Right renal cortex interstitium (tissue), 3 donors: Measurements from ENCODE around the gene ARL6IP4. TPM values are rescaled to one million over a fixed set of nuclear protein-coding genes. Genes with fewer than 3 reads are reported as not detected.

ENCODE experiments used
- DNase-seq, 3 donors: peaks; one replicate each; pipeline ENCODE4 v3.0.0-alpha.2; 2013; ENCODE audit warnings: low read depth in 3 of 3, low spot score in 2 of 3
- polyA plus RNA-seq, 3 donors: library from polyadenylated mRNA; unstranded; fragments of 120-200 nt; gene quantifications; one replicate each; pipeline ENCODE4 v1.2.1, GENCODE V29; 2013; ENCODE audit not compliant: insufficient read length in 3 of 3

The ARL6IP4 gene
- polyA plus RNA-seq, 3 donors, result 165 to 178 (median 173) TPM

DNA sequence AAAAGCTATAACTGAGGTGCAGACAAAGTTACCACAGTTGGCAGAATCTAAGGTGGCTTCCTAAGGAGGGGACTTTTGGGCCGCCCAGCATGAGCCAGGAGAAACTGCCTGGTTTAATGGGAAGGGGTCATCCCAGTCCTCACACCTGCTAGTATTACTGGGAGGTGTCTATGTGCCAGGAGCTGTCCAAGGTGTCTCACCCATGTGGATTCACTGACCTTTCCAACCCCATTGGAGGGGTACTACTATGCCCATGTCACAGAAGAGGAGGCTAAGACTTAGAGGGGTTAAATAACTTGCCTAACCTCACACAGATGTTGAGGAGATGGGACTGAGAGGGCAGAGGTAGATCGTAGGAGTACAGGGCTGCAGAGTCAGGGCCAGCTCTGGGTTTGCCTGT, 24.4 kb upstream of the ARL6IP4 start:
- DNase-seq, result no peak

DNA sequence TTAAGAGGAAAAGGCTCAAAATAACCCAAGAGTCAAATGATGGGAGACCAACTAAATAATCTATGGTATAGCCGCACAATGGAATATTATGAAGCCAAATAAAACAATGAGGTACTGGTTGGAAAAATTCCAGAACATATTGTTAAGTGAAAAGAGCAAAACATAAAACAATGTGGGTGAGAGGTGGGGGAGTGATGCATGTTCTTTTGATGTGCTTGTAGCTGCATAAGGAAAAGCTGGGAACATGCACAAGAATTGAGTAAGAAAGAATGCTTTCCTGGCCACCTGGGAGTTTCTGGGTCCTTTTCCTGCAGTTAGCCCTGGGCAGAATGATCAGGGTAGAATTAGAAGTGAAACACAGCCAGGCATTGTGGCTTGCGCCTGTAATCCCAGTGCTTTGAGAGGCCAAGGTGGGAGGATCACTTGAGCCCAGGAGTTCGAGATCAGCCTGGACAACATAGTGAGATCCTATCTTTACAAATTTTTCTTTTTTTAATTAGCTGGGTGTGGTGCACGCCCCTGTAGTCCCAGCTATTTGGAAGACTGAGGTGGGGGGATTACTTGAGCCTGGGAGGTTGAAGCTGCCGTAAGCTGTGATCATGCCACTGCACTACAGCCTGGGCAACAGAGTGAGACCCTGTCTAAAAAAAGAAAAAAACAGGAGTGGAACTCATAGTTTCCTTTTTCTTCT, 22.1 kb upstream of the ARL6IP4 start:
- no peak for DNase-seq

DNA sequence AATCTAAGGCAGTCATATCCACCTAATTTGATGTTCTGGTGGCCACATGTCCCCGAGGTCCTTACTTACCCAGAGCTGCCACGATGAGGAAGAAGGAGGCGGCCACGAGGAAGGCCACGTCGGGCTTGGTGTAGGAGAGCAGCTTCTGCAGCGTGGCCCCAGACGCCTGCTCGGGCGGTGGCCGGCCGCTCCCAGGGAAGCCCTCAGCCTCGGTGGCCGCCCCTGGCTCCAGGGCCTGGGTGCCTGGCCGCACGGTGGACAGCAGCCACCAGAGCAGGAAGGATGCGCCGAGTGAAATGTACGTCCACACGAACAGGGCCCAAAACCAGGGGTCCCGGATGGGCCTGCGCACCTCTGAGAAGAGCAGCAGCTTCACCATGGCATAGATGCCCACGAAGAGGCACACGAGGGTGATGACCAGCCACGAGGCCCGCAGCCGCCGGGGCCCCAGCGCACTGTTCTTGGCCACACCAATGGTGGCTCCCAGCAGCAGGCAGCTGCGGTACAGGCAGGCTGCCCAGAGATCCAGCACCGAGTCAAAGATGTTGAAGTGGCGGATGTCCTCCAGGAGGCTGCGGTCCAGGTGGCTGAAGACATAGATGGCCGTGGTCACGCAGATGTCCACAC, 20.8 kb upstream of the ARL6IP4 start:
- no peak for DNase-seq

DNA sequence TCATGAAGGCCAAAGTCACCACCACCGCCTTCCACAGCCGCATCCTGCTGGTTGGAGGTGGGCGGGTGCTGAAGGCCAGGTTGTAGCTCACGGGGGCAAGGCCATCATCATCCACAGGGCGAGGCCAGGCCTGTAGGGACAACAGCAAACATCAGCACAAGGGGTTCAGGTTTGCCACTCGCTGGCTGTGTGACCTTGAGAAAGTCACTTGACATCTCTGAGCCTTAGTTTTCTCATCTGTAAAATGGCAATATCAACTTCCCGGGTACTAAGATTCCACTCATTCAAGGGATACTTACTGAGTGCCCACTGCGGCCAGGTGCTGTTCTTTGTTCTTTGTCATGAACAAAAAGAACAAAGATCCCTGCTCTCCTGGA, 20.3 kb upstream of the ARL6IP4 start:
- DNase-seq, result no peak

DNA sequence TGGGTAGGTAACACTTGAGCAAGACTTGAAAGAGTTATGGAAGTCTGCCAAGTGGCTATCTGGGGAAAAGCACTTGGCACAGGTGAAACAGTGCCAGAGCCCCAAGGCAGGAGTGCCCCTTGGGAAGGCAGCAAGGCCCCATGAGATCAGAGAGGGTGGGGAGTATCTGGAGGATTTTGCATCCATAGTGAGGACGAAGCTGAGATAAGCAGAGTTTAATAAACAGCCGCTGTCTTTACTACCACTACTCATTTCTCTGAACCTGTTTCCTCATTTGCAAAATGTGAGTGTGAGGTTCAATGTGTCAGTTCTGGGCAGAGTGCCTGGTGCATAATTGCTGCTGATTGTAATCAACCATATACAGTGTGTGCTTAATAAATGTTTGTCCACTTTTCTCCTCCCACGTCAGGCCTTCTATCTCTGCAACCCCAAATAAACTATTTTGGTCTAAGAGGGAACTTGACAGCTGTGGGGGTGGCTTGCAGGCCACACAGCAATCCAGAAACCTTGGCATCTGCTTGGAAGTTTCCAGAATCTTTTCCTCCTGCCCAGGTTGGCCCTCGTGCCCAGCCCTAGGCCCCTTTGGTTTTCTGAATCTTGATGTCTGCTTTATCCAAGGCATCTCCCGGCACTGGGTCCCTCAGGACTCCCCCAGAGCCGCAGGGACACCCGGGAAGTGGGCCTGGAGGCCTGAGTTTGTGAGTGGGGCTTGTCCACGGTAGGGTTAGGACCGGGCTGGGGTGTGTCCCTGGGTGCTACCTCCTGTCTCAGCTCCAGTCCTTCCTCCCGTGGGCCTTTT, 18.8 kb upstream of the ARL6IP4 start:
- no peak for DNase-seq

DNA sequence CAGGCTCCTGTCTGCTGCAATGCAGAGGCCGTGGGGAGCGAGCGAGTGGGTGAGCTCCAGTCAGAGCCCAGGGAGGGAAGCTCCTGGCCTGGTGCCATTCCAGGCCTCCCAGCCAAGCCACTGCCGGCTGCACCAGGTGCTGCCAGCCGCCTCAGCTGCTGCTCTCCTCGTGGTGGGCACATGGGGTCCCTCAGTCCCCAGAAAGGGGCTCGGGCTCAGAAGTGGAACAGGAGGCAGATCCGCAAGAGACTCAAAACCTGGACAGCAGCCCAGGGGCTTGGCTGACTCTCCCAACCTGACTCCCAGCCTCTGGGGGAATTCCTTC, 16.6 kb upstream of the ARL6IP4 start:
- no peak for DNase-seq

DNA sequence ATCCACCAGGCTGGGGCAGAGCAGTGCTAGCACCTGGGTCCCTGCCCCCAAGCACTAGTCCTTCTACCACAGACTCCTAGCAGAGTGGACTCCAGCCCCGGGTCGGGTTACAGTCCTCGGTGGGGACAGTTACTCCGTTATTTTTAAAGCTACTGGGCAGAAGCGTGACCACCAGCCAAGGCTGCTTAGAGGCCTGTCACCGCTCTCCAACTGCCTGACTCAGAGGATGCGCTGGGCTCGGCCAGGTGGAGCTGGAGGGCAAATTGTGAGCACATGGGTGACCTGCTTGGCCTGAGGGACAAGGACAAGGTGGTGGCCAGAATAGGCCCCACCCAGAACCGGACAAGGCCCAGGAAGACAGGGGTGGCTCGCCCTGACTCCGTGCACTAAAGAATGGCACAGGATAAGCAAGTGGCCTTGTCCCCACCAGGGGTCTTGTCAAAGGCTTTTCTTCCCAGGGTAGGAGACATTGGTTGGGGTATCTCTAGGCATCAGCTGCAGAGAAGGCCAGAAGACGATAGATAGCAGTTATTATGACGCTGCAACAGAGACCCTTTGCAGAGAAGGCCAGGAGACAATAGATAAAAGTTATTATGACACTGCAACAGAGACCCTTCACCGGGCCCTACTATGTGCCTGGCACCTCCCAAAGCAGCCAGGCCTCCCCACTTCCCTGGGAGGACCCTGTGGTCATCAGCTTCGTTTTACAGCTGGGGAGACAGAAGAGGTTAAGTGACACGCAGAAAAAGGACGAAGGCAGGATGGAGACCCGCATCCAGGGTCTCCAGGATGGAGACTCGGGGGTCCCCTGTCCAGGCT, 15.8 kb upstream of the ARL6IP4 start:
- DNase-seq, result no peak

DNA sequence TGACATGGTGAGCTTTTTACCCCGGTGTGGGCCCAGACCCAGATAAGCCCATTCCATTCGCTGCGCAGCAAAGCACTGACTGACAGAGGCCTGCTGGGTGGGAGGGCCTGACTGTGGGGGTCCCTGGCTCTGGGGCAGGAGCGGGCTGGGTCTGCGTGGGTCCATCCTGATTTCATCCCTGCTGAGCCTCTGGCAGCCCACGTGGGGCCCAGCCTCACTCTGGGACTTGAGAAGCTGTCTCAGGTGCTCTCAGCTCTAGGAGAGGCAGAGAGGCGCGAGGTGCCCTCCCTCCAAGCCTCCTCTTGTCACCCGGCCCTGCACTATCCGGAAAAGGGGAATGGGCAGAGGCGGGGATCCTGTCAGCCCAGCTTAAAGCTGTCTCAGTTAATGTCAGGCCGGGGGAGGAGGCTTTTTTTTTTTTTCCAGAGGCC, 15.1 kb upstream of the ARL6IP4 start:
- no peak for DNase-seq

DNA sequence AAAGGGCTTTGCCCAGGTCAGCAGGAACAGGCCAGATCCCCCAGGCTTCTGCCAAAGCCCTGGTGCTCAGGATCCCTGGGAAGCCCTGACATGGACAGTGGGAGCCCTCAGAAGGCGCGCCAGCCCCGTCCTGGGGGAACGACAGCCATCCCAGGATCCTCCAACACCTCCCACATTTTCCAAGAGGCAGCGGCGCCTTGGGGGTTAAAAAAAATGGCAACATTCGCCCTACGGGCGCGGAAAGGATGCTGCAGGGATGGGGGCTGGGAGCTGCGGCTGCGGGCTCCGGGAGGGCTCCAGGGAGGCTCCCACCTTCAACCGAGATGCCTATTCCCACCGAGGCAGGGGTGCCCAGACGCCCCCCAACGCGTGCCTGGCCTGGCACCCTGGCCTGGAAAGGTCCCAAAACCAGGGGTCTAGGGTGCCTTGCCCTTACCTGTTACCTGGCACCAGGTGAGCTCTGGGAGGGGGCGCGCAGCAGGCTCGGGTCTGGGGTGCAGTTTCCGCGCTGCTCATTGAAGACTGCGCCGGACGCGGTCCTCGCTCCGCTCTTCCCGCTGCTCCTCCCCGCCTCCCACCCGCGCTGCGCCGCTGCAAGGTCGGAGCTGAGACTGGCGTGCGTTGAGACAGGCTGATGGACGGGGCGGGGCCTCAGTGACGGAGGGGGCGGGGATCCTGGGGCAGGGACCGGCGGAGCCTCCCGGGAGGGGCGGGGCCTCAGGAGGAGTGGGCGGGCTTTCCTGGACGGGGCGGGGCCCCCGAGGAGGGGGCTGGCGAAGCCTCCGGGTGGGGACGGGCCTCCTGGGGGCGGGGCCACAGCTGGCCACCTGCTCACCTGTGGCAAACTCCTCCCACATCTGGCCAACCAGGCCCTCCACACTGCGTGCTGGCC, 14.4 kb upstream of the ARL6IP4 start, which contains the start of gene ABCB9:
Gene ABCB9 (minus strand): TSS at position 613 of the 892 bp plus-strand sequence. CDS start 6,228 bp downstream, outside the sequence.
- peak in 1 of 3 donors; percentile 62 for DNase-seq

DNA sequence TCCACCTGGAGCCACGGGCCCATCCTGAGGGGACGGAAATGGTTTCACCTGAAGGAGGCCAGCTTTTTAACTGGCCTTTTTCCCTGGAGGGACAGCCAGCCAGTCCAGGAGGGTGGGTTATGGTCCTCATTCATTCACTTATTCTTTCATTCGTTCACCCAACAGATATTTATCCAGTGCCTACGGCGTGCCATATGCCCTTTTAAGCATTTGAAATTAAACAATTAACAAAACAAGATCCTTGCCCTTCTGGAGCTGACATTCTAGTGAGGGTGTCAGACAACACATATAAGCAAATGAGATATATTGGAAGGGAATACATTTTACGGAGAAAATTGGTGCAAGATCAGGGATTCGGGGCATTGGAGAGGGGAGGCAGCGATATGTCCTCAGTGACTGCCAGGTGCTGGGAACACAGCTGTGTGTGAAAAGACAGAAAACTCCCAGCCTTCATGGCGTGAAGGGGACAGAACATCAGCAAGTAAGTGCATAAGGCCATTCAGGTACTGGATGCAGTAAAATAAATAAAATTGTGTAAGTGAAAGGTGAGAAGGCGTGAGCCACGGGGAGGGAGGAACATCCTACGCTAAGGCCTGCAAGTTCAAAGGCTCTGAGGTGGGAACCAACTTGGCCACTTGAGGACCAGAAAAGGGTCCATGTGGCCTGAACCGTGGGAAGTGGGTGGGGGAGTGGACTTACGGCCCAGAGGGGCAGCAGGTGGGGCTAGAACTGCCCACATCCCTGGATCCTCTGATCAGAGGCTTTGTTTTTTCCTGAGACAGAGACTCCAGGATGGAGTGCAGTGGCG, 13.5 kb upstream of the ARL6IP4 start:
- no peak for DNase-seq

DNA sequence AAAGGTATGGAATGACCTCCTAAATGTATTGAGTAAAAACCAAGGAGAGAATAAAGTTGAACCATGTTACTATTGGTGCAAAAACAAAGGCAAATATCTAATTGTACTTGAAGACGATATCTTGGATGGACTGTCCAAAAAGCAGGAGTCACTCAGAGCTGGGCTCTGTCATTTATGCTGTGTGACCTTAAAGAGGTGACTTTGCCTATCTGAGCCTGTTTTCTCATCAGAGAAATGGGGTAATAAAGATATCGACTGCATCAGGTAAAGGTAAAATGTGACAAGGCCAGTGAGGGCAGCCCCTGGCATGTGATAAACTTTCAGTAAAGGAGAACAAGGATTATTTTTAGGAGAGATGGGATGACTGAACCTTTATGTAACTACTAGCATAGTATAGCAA, 12.4 kb upstream of the ARL6IP4 start:
- no peak for DNase-seq

DNA sequence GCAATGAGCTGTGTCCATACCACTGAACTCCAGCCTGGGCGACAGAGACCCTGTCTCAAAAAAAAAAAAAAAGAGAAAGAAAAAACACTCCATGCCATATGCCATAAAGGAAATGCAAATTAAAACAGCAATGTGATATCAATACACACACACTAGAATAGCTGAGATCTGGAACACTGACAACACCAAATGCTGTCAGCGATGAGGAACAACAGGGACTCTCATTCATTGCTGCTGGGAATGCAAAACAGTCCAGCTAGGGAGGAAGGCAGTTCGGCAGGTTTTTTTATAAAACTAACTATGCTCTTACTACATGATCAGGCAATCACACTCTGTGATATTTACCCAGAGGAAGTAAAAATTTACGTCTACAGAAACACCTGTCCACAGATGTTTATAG, 10.8 kb upstream of the ARL6IP4 start:
- DNase-seq, result no peak

DNA sequence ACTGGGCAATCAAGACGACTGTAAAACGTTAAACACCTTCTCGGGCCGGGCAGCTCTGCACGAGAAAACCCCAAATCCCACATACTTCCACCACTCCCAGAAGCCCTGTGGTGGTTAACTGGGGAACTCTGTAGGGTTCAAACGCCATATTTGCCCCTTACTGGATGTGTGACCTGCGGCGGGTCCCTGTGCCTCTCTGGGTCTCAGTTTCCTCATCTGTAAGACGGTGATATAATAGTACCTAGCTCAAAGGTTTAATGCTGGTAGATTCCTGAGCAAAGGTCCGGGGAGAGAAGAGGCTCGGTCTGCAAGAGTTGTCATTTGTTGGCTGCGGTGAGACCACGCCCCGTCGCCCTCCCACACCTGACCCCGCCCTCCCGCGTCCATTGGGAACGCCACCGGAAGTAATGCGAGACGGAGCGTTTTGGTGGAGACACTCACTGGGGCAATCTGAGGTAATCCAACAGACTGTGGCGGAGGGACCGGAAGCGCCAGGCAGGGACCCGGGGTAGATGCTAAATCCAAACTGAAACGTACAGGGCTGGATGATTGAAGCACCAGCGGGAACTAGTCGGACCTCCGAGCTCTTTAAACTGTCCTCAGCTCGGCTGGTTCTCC, 6.1 kb upstream of the ARL6IP4 start:
- peak; percentile 96 to 99 (median 98) for DNase-seq

DNA sequence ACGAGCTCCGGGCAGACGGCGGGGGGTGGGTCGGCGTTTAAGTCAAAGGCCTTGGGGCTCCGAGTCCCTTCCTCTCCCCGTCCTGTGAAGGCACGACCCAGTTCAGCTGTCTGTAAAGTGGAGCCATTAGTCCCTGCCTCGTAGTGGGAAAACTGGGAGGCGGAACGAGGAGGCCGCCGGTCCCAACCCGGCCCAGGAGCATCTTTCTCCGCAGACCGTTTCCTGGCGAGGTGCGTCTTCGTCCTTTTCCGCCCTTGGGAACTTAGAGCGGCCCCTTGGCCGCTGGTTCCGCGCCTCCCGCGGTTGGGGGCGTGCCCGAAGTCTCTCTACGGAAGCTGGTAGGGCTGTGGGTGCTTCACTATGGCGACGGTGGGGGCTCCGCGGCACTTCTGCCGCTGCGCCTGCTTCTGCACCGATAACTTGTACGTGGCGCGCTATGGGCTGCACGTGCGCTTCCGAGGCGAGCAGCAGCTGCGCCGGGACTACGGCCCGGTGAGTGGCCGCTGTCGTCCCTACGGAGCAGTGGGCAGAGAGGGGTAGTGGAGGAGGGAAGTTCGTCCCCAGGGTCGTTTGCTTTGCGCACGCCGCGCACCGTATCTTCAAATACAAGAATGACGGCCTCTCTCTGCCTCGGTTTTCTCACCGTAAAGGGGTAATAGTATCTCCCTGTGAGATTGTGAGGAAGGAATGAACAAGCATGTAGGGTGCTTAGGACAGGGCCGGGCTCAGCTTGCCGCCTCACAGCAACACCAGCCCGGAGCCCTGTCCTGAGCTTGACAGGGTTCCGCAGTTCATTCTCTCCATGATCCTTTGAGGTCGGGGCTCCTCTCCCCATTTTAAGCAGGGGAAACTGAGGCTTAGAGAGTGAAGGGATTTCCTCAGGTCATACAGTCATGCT, 5.3 kb upstream of the ARL6IP4 start, which contains the start of gene OGFOD2:
Gene OGFOD2 (plus strand): TSS at position 353 of the 898 bp plus-strand sequence. CDS start 8 bp downstream, at position 361.
- DNase-seq, result peak in 2 of 3 donors; percentile 80 to 84

DNA sequence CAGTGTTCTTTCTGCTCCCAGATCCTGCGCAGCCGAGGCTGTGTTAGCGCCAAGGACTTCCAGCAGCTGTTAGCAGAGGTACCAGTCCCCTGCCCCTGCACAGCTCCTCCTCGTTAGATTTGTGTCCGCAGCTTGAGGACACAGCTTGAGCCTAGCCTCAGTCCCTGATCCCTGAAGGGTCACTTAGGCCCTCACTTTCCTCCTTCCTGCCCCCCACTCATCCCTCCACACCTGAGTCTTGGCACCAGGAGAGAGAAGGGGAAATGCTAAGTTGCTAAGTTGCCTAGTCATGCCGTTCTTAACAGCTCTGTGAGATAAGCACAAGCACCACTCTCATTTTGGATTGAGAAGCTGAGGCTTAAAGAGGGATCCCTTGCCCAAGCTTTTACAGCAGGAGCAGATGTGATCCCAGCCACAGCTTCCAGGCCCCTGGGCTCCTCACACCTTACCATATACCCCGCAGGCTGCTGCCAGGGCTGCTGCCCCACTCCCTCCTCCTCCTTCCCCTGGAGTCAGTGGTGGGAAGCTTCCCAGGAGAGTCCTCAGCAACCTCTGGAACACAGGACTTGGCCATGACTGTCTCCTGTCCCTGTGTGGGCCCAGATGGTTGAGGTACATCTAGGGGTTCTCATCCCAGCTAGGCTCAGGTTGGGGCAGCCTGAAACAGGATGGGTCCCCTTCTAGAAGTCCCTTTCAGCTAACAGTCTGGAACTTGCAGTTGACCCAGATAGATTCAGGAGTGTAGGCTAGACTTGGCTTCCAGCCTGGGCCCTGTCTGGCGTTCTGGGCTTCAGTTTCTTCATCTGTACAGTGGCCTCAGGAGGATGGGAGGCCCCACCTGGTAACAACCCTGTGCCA, 4.5 kb upstream of the ARL6IP4 start:
- no peak for DNase-seq

DNA sequence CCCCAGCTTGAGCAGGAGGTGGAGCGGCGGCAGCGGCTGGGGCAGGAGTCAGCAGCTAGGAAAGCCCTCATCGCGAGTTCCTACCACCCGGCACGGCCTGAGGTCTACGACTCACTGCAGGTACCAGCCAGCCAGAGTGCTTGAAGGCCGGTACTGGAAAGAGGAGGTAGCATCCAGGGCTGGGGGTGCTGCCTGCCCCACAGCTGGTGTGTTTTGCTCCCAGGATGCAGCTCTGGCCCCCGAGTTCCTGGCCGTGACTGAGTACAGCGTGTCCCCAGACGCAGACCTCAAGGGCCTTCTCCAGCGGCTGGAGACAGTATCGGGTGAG, 3.9 kb upstream of the ARL6IP4 start:
- DNase-seq, result no peak

DNA sequence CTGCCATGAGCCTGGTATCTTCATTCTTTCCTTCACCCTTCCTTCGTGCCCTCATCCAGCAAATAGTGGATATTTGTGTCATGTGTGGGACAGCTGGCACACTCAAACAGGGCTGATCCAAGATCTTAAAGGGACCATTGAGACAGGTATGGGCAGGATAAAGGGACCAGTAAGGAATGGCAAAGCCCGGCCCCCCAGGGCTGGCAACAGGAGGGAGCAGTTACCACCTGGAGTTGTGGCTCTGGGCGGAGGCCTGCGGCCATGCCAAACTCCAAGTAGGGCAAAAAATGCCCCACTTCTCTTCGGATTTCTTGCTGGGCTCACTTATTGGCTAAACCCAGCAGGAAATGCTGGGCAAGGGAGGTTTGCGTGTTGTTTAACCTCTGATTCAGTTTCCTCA, 3.3 kb upstream of the ARL6IP4 start:
- no peak for DNase-seq
